B cell (primary cell): ENCODE data around the gene IGSF3.

ENCODE experiments used
- CTCF ChIP-seq: fragments of 200-600 bp; IDR thresholded peaks from one replicate; pipeline ENCODE4 v1.8.0; 2022; ENCODE audit warnings: antibody characterized with exemption, mild to moderate bottlenecking
- EZH2 ChIP-seq: IDR thresholded peaks from 2 replicates; pipeline ENCODE4 v1.6.1; 2012; ENCODE audit warnings: borderline replicate concordance, low read depth, mild to moderate bottlenecking, moderate library complexity, low read length; ENCODE audit not compliant: insufficient read depth, poor library complexity, severe bottlenecking

- TF ChIP-seq EZH2 (no peak), CTCF (no peak)
Measured at GRCh38 chr1:116686723-116687352, 19.3 kb upstream of the IGSF3 start.
